Ishikawa (cell line): ENCODE results near the gene SMAD7.

Experiments
- CEBPB ChIP-seq: IDR thresholded peaks from 2 replicates; pipeline ENCODE4 v1.6.1; 2012
- CREB1 ChIP-seq: IDR thresholded peaks from 2 replicates; pipeline ENCODE4 v1.6.1; 2012; ENCODE audit warnings: low read depth
- EGR1 ChIP-seq: IDR thresholded peaks from 2 replicates; pipeline ENCODE4 v1.6.1; 2012
- EP300 ChIP-seq: IDR thresholded peaks from 2 replicates; pipeline ENCODE4 v1.6.1; 2012; ENCODE audit warnings: borderline replicate concordance
- FOXM1 ChIP-seq: IDR thresholded peaks from 2 replicates; pipeline ENCODE4 v1.6.1; 2012; ENCODE audit warnings: low read depth, borderline replicate concordance
- MAX ChIP-seq: IDR thresholded peaks from 2 replicates; pipeline ENCODE4 v1.6.1; 2012
- NFIC ChIP-seq: IDR thresholded peaks from 2 replicates; pipeline ENCODE4 v1.6.1; 2012
- RAD21 ChIP-seq: IDR thresholded peaks from 2 replicates; pipeline ENCODE4 v1.6.1; 2012; ENCODE audit warnings: low read depth
- REST ChIP-seq: IDR thresholded peaks from 2 replicates; pipeline ENCODE4 v1.6.1; 2012; ENCODE audit warnings: low read depth, mild to moderate bottlenecking
- TAF1 ChIP-seq: IDR thresholded peaks from 2 replicates; pipeline ENCODE4 v1.6.1; 2012; ENCODE audit warnings: low read depth, mild to moderate bottlenecking
- TCF12 ChIP-seq: IDR thresholded peaks from 2 replicates; pipeline ENCODE4 v1.6.1; 2012; ENCODE audit warnings: low read depth
- TEAD4 ChIP-seq: IDR thresholded peaks from 2 replicates; pipeline ENCODE4 v1.6.1; 2012
- USF1 ChIP-seq: IDR thresholded peaks from 2 replicates; pipeline ENCODE4 v1.6.1; 2012
- YY1 ChIP-seq: IDR thresholded peaks from 2 replicates; pipeline ENCODE4 v1.6.1; 2012; ENCODE audit warnings: low read depth
- ZBTB7A ChIP-seq: IDR thresholded peaks from 2 replicates; pipeline ENCODE4 v1.6.1; 2012; ENCODE audit warnings: low read depth

The SMAD7 gene

GRCh38 chr18:48950536-48951447 lies at the start of gene SMAD7:
Gene SMAD7 (minus strand): TSS chr18:48950965. CDS start chr18:48950424, 541 bp downstream.
- TF ChIP-seq ZBTB7A: 0 out of 2 replicates have a peak, but pooled peaks have one; percentile 18
- TF ChIP-seq TEAD4: 0 out of 2 replicates have a peak, but pooled peaks have one; percentile 15
- 0 out of 2 replicates have a peak, but pooled peaks have one; percentile 11 for TF ChIP-seq MAX
- TF ChIP-seq CREB1: no peak

GRCh38 chr18:48999569-48999968 lies 48.8 kb upstream of the SMAD7 start:
- TF ChIP-seq CEBPB (no peak), RAD21 (no peak), MAX (no peak), EGR1 (no peak), NFIC (no peak), ZBTB7A (no peak)

- TF ChIP-seq CREB1 (peak; percentile 34; the same call in 1 of the 2 replicates), CEBPB (peak; percentile 97), TAF1 (no peak), EGR1 (peak; percentile 98), REST (no peak), YY1 (peak; percentile 60), TEAD4 (peak; percentile 100), FOXM1 (peak; percentile 94), EP300 (peak; percentile 99), ZBTB7A (peak; percentile 62), RAD21 (peak; percentile 29), MAX (peak; percentile 68; the same call in 1 of the 2 replicates), USF1 (peak; percentile 66), TCF12 (peak; percentile 99), NFIC (peak; percentile 100)
Measured at GRCh38 chr18:48997985-48998831, 47.4 kb upstream of the SMAD7 start.

- TF ChIP-seq EGR1 (no peak), TAF1 (no peak), CREB1 (no peak), FOXM1 (no peak), REST (no peak), RAD21 (no peak), NFIC (no peak), EP300 (no peak), YY1 (no peak), MAX (no peak), CEBPB (no peak), TCF12 (no peak), ZBTB7A (no peak), USF1 (no peak), TEAD4 (no peak)
Measured at GRCh38 chr18:48997681-48997984, 46.9 kb upstream of the SMAD7 start.
